GM21619 (cell line): ENCODE results near the gene CNR2.
A peak's percentile ranks its signal among the peaks of the same experiment; 100 is the strongest.
"Not testable (repeated sequence)": the region's sequence is repeated elsewhere in the genome, so short reads cannot be mapped to it uniquely, and the experiment has no call there.

ENCODE experiments used
- ATAC-seq: cut with Tn5 transposase; IDR thresholded peaks from one replicate; pipeline ENCODE4 v1.9.1; 2021; ENCODE audit not compliant: unreplicated experiment

CNR2 gene

GRCh38 chr1:23913212-23913880 is at the start of gene CNR2:
CNR2 (minus strand) TSS chr1:23913362; CDS start chr1:23875617, 37,745 bp downstream.
- no peak for ATAC-seq

DNA sequence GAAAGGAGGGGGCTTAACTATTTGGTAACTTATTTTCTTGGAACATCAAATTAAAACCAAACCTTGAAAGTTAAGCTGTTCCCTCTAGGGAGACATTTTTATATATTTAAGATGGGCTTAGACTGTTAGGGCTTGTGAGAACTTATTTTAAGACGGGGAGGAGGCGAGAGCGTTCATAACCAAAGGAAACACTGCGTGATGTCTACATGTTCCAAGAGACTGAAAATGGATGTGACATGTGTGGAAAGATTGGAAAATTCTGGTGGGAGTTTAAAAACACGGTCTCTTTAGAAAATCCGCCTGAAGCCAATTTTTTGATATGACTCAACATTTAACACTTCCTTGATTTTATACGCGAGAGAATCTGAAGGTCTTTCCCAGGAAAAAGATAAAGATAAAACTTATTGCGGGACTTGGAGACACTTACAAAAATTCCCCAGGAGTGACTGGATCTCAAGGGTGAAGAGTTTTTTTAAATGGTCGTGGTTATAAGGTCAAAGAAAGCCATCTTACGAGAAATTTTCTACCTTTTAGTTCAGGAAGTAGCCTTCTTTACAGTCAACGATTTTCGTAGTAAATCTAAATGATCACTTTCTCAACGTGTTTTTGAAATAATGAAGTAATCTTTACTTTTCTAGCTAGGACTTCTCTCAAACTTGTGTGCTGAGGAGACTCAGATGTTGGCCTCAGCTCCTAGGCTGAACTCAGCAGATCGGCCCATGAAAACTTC is 47.3 kb upstream of the CNR2 start:
- ATAC-seq: no peak

GRCh38 chr1:23959461-23960290 is 46.5 kb upstream of the CNR2 start, which contains the start of gene PNRC2:
PNRC2 (plus strand) TSS chr1:23959828; CDS start chr1:23961458, 1,630 bp downstream.
- ATAC-seq: peak; percentile 68

- peak; percentile 67 for ATAC-seq
These were observed 45.8 kb upstream of the CNR2 start for GRCh38 chr1:23958810-23959460.

DNA sequence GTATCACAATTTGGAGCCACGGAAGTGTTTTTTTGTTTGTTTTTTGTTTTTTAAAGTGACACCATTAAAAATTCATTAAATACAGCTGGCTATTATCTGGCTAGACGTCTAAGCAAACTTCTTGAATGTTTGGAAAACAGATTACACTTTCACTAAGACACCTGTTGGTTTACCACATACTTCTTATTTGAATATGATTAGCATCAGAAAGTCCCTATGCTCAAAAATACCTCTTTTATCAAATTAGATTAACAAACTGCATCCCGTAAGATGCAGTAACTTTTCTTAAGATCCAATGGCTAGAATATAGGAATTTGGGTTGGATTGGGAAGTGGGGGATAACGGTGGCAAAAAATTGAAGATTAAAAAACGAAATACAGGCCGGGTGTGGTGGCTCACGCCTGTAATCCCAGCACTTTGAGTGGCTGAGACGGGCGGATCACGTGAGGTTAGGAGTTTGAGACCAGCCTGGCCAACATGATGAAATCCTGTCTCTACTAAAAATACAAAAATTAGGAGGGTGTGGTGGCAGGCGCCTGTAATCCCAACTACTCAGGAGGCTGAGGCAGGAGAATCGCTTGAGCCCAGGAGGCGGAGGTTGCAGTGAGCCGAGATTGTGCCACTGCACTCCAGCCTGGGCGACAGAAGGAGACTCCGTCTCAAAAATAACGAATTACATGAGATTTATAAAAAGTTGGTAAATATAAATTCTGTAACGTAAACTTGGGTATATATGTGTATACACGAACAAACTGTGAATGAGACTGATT is 45.1 kb upstream of the CNR2 start:
- not testable (repeated sequence) for ATAC-seq

DNA sequence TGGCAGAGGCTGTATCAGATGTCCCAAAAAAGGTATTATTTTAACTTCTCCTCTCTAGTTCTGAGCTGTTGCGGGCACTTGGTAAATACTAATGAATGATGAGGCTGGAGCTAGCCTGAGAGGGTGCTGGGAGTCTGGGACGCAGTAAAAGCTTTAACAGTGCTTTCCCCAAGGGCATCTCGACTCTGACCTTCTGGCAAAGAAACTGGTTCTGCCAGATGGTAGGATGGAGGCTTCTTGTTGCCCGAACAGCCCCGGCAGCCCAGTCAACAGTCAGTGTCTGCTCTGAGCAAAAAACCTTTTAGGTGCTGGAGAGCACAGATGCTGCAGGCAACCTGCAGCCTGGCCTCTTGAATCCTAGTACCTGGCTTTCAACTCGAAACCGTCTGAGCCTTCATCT is 43.9 kb upstream of the CNR2 start:
- no peak for ATAC-seq

GRCh38 chr1:23953020-23953419 is 39.9 kb upstream of the CNR2 start:
- ATAC-seq: no peak

GRCh38 chr1:23947366-23947765 is 34.2 kb upstream of the CNR2 start:
- ATAC-seq: no peak

GRCh38 chr1:23936481-23937176 is 23.5 kb upstream of the CNR2 start:
- ATAC-seq: no peak

DNA sequence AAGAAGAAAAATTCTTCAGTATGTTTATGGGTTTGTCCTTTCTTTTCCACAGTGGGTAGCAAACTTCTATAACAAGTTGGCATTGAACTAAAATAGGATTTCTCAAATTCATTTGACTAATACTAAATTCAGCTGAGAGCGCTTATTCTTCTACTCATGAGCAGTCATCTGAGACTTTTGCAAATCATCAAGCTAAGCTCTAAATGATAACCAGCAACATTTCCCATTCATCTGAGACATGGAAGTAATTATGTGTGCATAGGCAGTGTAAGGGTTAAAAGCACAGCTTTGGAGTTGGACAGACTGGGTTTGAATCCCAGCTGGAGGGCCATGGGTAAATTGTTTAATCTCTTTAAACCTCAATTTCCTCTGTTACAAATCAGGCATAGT is 18.3 kb upstream of the CNR2 start:
- no peak for ATAC-seq

DNA sequence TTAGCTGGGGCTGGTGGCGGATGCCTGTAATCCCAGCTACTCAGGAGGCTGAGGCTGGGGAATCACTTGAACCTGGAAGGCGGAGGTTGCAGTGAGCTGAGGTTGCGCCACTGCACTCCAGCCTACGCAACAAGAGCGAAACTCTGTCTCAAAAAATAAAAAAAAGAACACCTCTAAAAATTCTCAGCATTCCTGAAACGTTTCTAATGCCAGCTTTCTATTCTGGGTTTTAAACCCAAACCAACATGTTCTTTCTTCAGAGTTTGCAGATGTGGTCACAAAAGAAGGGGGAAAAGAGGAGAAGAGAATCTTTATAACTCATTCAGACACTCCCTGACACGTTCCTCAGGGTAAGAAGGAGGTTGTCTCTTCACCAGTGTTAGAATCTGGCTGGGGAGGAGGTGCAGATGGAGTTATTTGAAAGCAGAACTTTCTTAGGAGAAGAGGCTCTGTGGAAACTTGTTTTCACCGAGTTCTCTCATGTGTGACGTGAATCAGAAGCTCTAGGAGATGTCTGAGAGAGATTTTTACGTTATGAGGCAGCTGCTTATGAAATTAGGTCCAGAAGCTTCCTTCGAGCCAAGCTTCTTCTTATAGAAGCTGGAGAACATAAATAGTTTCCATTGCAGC is 17.8 kb upstream of the CNR2 start:
- no peak for ATAC-seq

DNA sequence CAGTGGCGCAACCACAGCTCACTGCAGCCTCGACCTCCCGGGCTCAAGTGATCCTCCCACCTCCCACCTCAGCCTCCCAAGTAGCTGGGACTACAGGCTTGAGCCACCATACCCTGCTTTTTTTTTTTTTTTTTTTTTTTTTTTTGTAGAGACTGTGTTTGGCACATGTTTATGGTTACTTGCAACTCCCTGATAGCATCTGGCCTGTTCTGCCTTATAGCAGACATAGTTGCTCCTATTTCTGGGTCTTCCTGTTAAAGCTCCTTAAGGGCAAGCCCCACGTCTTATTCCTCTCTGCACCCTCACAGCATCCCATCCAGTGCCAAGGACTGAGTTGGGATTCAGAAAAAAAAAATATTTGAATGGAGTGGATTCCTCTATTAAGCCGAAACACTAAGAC is 17.1 kb upstream of the CNR2 start:
- ATAC-seq: no peak

- no peak for ATAC-seq
These were observed 15.6 kb upstream of the CNR2 start for GRCh38 chr1:23928789-23929188.

DNA sequence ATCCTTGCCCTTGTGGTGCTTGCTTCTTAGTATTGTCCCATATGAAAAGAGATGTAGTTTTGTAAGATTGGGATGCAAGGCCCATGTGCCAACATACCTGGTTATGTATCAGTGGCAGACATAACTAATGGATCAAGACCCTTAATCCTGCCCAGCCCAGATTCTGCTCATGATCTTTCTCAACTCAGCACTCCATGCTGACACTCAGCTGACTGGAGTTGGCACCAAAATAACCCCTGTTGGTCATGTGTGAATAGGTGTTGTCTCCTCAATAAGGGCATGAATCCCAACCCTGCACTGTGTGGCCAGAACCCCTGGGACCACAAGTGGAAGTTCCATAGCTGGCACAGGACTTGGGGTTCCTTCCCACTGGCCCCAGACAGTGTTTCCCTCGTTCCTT is 13.9 kb upstream of the CNR2 start:
- no peak for ATAC-seq

DNA sequence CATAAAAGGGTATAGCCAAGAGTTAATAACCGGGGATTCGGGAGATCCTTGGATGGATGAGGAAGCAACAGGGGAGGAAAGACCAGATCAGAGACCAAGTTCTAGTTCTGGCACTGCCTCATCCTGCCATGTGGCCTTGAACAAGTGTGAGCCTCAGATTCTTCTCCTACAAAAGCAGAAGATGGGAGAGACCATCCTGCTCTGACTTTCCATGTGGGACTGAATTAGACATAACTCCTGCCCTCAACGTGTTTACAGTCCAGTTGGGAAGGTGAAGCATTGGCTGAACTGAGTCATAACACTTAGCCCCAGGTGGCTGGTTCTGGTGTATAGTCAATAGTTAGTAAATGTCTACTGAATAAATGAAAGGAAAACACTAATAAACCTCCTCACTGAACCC is 12.1 kb upstream of the CNR2 start:
- ATAC-seq: no peak

GRCh38 chr1:23924601-23925000 is 11.4 kb upstream of the CNR2 start:
- ATAC-seq: no peak

DNA sequence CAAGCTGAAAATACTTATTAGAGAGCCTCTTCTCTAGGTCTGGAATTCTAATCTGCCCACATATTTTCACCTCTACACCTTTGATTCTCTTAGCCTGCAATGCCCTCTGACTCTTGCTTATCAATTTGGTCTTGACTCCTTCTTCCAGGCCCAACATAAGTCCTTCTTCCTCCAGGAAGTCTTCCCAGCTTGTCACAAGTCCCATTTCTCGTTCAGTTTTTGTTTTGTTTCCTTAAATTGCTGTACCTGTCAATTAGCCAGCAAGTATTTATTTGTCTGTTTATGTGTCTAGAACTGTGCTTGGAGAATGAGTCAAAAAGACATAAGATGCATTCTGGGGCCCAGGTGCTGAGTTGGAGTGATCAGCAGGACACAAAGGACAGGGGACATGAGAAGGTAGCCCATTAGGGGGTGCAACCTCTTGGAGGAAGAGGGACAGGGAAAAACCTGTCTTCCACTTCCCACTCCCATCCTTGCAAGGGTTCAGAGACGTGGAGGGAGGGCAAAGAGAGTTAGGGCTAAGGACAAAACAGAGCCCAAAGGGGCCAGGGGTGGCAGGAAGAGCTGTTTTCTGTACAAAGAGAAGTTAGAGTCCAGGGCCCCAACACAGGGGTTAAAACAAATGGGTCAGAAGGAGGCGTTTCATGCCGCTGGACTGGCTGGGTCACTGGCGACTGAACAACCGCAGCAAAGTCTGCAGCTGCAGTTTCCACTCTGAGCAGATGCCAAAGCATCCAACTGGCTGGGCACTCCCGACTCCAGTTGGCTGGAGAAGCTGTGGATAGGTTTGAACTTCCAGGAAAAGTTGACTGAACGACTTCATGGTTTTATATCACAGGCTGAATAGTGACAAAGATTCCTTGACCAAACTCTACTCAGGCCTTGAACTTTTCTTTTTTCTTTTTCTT is 10.7 kb upstream of the CNR2 start:
- ATAC-seq: no peak

GRCh38 chr1:23922321-23922943 is 9.3 kb upstream of the CNR2 start:
- ATAC-seq: no peak
